Right atrium auricular region (tissue), 2 donors: ENCODE data around the gene SEMA3C. TPM values are rescaled to one million over a fixed set of nuclear protein-coding genes. Genes with fewer than 3 reads are reported as not detected.

Experiments
- DNase-seq: peaks from one replicate; pipeline ENCODE4 v3.0.0-alpha.2; 2019; ENCODE audit warnings: low spot score
- H3K27ac ChIP-seq, 2 donors: fragments of 200-600 bp; sonication (generic); 1 replicate in 1 of 2; 2 replicates in 1 of 2; pipeline ENCODE4 v1.5.1; 2016 to 2019
- H3K27me3 ChIP-seq, 2 donors: fragments of 200-600 bp; sonication (generic); one replicate each; pipeline versions ENCODE4 v1.5.1 to v1.6.0; 2017 to 2019
- H3K36me3 ChIP-seq: fragments of 200-600 bp; sonication (generic); one replicate; pipeline ENCODE4 v1.5.1; 2016
- H3K4me1 ChIP-seq, 2 donors: fragments of 200-600 bp; sonication (generic); one replicate each; pipeline versions ENCODE4 v1.5.1 to v1.6.0; 2017 to 2019
- H3K4me3 ChIP-seq, 2 donors: fragments of 200-600 bp; sonication (generic); 1 replicate in 1 of 2; 2 replicates in 1 of 2; pipeline ENCODE4 v1.5.1; 2017 to 2019; ENCODE audit warnings: mild to moderate bottlenecking in 1 of 2, moderate library complexity in 1 of 2
- H3K9me3 ChIP-seq, 2 donors: fragments of 200-600 bp; sonication (generic); one replicate each; pipeline ENCODE4 v1.5.1; 2019
- CTCF ChIP-seq, 2 donors: fragments of 200-600 bp; sonication (generic); IDR thresholded peaks; one replicate each; pipeline ENCODE4 v1.5.1; 2019; ENCODE audit warnings: antibody characterized with exemption in 2 of 2
- total RNA-seq, 2 donors: library from RNA; depleted of rRNA; stranded (reverse); fragments of >200 nt; gene quantifications; one replicate each; pipeline ENCODE4 v1.1.0, GENCODE V29; 2016

SEMA3C gene
- 10 to 100 TPM; 58.3 to 61.6 TPM for total RNA-seq

GRCh38 chr7:80918909-80919721 lies at the start of gene SEMA3C:
Gene SEMA3C (minus strand): TSS chr7:80919051. CDS start chr7:80916781, 2,270 bp downstream.
- peak; percentile 90 for DNase-seq
- Histone ChIP-seq H3K27me3 (no peaks in the 10 kb centered on the region), H3K27ac (peak within 1 kb of the TSS; percentile 79 to 84), H3K9me3 (no peaks in the 10 kb centered on the region), H3K4me3 (peak within 1 kb of the TSS; percentile 56 to 60), H3K4me1 (peaks cover 0 to 7% of the 10 kb centered on the region in 2 donors), H3K36me3 (peaks cover 5% of the 10 kb centered on the region)
- TF ChIP-seq CTCF (IDR thresholded peaks at IDR 0.05) = no peak

DNA sequence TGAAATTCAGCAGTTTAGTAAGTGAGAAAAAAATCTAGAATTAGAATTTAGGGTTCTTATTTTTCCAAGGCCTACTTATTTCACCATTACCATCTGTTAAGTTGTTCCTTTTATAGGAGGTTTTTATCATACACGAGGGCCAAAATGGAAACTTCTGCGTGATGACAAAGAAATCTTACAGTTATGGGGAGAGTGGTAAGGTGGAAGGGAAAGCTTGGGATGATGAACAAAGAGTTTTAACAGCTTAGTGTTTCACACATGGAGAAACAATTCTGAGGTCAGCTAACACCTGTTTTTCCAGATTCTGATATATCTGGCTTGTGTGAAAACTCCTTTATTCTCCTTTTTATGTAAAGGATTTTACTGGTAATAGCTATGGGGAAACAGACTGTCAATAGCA lies 49.8 kb upstream of the SEMA3C start:
- no peak for TF ChIP-seq CTCF (IDR thresholded peaks at IDR 0.05)
- no peak for DNase-seq
- H3K27ac ChIP-seq = no peak overlapping the region
- H3K4me1 ChIP-seq = no peaks in the 10 kb centered on the region
- no peaks in the 10 kb centered on the region for H3K9me3 ChIP-seq
- no peaks in the 10 kb centered on the region for H3K36me3 ChIP-seq
- no peak overlapping the region for H3K4me3 ChIP-seq
- H3K27me3 ChIP-seq = no peaks in the 10 kb centered on the region

DNA sequence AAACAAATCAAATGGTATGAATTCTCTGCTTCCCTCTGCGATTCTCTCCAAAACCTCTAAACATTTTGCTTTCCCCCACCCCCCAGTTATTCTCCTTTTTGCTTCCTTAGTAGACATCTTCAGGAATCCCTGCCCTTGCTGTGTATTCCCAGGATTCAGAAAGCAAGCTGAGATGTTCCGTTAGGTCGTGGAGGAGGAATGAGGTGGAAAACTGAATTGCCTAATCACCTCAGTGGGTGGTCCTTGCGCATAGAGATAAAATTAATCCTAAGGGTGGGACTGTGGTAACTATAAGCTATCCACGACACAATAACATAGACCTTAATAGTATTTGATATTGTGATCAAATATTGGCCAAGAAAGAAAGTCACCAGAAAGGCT lies 49.1 kb upstream of the SEMA3C start:
- no peak for DNase-seq
- H3K27ac ChIP-seq = no peak overlapping the region
- H3K4me3 ChIP-seq = no peak overlapping the region
- H3K9me3 ChIP-seq = no peaks in the 10 kb centered on the region
- no peaks in the 10 kb centered on the region for H3K36me3 ChIP-seq
- H3K27me3 ChIP-seq = no peaks in the 10 kb centered on the region
- TF ChIP-seq CTCF (IDR thresholded peaks at IDR 0.05) = no peak
- no peaks in the 10 kb centered on the region for H3K4me1 ChIP-seq

DNA sequence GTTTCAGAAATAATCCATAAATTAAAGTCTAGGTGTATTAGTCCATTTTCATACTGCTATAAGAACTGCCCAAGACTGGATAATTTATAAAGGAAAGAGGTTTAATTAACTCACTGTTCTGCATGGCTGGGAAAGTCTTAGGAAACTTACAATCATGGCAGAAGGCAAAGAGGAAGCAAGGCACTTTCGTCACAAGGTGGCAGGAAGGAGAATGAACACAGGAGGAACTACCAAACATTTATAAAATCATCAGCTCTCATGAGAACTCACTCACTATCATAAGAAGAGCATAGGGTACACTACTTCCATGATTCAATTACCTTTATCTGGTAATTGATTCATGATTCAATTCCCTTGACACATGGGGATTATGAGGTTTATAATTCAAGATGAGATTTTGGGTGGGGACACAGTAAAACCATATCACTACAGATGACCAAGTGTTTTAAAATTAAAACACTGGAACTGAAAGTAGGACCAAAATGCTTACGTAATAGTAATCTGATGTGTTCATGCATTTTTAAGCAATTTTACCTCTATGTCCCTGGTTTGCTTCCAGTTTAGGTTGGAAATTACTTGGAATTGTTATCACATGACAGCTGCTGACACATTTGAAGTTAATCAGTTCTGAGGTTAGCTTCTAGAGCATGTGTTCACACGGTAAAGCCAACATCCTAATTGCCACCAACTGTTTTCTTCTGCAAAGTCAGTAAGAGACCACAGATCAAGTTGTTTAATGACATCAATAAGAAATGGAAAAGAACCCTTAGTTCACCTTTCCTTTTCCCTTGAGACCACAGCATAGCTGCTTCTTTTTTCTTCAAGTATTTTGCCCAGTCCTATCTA lies 48.4 kb upstream of the SEMA3C start:
- Histone ChIP-seq H3K9me3 (no peaks in the 10 kb centered on the region), H3K36me3 (no peaks in the 10 kb centered on the region), H3K4me1 (no peaks in the 10 kb centered on the region), H3K27ac (no peak overlapping the region), H3K27me3 (no peaks in the 10 kb centered on the region), H3K4me3 (no peak overlapping the region)
- no peak for TF ChIP-seq CTCF (IDR thresholded peaks at IDR 0.05)
- DNase-seq = no peak

DNA sequence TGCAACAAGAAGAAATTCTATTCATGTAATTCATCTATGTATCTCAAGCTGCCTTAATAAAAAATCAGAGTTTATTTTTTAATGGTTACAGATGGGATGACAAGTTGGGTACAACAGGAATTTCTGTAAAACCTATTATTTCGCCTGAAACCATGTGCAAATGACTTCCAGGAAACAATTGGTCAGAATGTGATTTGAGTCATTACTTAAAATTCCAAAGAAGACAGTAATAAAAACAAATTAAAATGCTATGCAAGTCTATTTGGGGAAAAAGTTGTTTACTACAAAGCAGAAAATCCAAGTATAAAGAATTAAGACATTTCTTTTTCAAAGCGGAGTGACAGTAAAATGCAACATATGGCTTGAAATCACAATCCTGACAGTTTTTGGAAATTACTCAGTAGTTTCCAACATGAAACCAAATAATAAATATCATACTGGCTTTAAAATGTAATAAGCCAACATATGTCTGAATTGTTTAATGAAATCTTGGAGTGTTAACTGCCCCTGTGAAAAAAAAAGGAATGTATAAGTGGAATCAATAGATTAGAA lies 41.5 kb upstream of the SEMA3C start:
- no peaks in the 10 kb centered on the region for H3K4me1 ChIP-seq
- H3K9me3 ChIP-seq = no peaks in the 10 kb centered on the region
- H3K36me3 ChIP-seq = no peaks in the 10 kb centered on the region
- no peak for DNase-seq
- no peak overlapping the region for H3K27ac ChIP-seq
- no peaks in the 10 kb centered on the region for H3K27me3 ChIP-seq
- H3K4me3 ChIP-seq = no peak overlapping the region
- TF ChIP-seq CTCF (IDR thresholded peaks at IDR 0.05) = no peak
